ENCODE data around the gene ZAP70. TPM values are rescaled to one million over a fixed set of nuclear protein-coding genes. Genes with fewer than 3 reads are reported as not detected.

ZAP70 gene
- total and polyA plus RNA-seq, 2 donors (not counting 1 experiment from before 2014, with no cell fraction given): not detected

DNA sequence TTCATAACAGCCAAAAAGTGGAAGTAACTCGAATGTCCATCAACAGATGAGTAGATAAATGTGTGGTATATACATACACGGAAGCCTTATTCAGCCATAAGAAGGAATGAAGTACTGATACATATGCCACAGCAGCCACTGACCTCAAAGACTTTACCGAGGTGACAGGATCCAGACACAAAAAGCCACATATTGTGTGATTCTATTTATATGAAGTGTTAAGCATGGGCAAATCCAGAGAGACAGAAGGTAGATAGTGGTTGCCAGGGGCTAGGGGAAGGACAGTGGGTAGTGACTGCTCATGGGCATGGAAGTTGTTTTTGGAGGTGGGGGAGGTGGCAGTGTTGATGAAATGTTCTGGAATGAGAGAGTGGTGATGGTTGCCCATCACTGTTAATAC lies 33.9 kb downstream of the ZAP70 start:
- no peaks in the 10 kb centered on the region for H3K36me3 ChIP-seq (ENCODE audit: control insufficient read depth, insufficient read depth, low read length)
- TF ChIP-seq, protein P1, sequence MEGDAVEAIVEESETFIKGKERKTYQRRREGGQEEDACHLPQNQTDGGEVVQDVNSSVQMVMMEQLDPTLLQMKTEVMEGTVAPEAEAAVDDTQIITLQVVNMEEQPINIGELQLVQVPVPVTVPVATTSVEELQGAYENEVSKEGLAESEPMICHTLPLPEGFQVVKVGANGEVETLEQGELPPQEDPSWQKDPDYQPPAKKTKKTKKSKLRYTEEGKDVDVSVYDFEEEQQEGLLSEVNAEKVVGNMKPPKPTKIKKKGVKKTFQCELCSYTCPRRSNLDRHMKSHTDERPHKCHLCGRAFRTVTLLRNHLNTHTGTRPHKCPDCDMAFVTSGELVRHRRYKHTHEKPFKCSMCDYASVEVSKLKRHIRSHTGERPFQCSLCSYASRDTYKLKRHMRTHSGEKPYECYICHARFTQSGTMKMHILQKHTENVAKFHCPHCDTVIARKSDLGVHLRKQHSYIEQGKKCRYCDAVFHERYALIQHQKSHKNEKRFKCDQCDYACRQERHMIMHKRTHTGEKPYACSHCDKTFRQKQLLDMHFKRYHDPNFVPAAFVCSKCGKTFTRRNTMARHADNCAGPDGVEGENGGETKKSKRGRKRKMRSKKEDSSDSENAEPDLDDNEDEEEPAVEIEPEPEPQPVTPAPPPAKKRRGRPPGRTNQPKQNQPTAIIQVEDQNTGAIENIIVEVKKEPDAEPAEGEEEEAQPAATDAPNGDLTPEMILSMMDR (conservative IDR thresholded peaks at IDR 0.05 in 1 of 2, IDR thresholded peaks at IDR 0.05 in 1 of 2; ENCODE audit: low read depth in 1 of 2, low read length in 2 of 2): no peak
- H3K9ac ChIP-seq (ENCODE audit: insufficient read depth, low read length): no peak overlapping the region
- H3K27ac ChIP-seq (ENCODE audit: insufficient read depth, low read length): no peak overlapping the region
- H4K20me1 ChIP-seq (ENCODE audit: control insufficient read depth, extremely low read depth, insufficient read depth, low read length): no peaks in the 10 kb centered on the region
- no peaks in the 10 kb centered on the region for H3K9me3 ChIP-seq (ENCODE audit: control insufficient read depth, insufficient read depth, low read depth, low read length)
- no peak overlapping the region for H2AFZ ChIP-seq (ENCODE audit: low read length)
- H3K79me2 ChIP-seq (ENCODE audit: control insufficient read depth, insufficient read depth, low read length): no peaks in the 10 kb centered on the region
- H3K4me1 ChIP-seq (ENCODE audit: control insufficient read depth, extremely low read depth, insufficient read depth, low read length): no peaks in the 10 kb centered on the region
- no peak overlapping the region for H3K4me3 ChIP-seq (replicated peaks in 1 of 4; ENCODE audit: control extremely low read depth in 1 of 4, insufficient read depth in 1 of 4, low read depth in 3 of 4, low read length in 4 of 4)
- H3K4me2 ChIP-seq (ENCODE audit: extremely low read depth, insufficient read depth, low read length): no peak overlapping the region
- DNase-seq (ENCODE audit: low read depth in 2 of 2): no peak
- H3K27me3 ChIP-seq (ENCODE audit: control insufficient read depth, insufficient read depth, low read length): no peaks in the 10 kb centered on the region

DNA sequence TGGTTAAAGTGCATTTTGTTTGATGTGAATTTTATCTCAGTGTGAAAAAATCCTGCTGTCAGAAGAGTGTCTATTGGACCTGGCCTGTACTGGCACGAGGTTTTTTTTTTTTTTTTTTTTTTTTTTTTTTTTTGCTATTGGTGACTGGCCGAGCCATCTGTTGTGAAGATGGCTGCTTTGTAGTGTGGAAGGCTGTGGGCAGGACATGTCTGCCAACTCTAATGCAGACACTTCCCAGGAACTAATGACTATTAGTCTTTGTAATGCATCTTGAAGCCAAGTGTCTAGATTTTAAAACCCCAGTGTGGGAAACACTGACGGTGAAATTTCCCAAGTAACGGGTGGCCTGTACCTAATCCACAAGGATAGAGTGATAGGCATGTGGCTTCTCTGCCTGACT lies 34.3 kb downstream of the ZAP70 start:
- TF ChIP-seq, protein P1 (conservative IDR thresholded peaks at IDR 0.05 in 1 of 2, IDR thresholded peaks at IDR 0.05 in 1 of 2; ENCODE audit: low read depth in 1 of 2, low read length in 2 of 2): no peak
- TF ChIP-seq EZH2 (IDR thresholded peaks at IDR 0.05; ENCODE audit: low read length, missing control alignments): no peak
- Histone ChIP-seq H3K27ac (ENCODE audit: insufficient read depth, low read length) (no peak overlapping the region), H3K27me3 (ENCODE audit: control insufficient read depth, insufficient read depth, low read length) (no peaks in the 10 kb centered on the region), H3K9me3 (ENCODE audit: control insufficient read depth, insufficient read depth, low read depth, low read length) (no peaks in the 10 kb centered on the region), H3K79me2 (ENCODE audit: control insufficient read depth, insufficient read depth, low read length) (no peaks in the 10 kb centered on the region), H3K36me3 (ENCODE audit: control insufficient read depth, insufficient read depth, low read length) (no peaks in the 10 kb centered on the region), H3K4me1 (ENCODE audit: control insufficient read depth, extremely low read depth, insufficient read depth, low read length) (no peaks in the 10 kb centered on the region), H3K4me3 (replicated peaks in 1 of 4; ENCODE audit: control extremely low read depth in 1 of 4, insufficient read depth in 1 of 4, low read depth in 3 of 4, low read length in 4 of 4) (no peak overlapping the region), H3K4me2 (ENCODE audit: extremely low read depth, insufficient read depth, low read length) (no peak overlapping the region), H4K20me1 (ENCODE audit: control insufficient read depth, extremely low read depth, insufficient read depth, low read length) (no peaks in the 10 kb centered on the region), H3K9ac (ENCODE audit: insufficient read depth, low read length) (no peak overlapping the region), H2AFZ (ENCODE audit: low read length) (no peak overlapping the region)
- DNase-seq (ENCODE audit: low read depth in 2 of 2): peak in 1 of 2 donors; percentile 85

DNA sequence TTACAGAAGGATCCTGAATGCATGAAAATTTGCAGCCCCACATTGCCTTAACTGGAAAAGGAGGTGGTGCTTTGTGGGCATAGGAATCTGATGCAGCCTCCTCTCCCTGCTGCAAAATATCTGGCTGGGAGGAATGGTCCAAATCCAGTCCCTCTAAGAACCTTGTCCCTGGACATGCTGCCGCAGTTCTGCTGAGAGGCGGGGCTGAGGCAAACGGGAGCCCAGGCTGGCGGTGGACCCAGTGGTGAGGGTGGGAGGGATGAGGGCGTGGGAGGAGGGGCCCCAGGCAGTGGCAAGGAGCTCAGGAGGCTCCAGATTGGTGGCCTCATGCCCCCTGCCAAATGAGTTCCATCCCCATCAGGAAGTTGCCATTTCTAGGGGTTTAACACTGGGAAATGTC lies 36.2 kb downstream of the ZAP70 start:
- H3K4me1 ChIP-seq (ENCODE audit: control insufficient read depth, extremely low read depth, insufficient read depth, low read length): no peaks in the 10 kb centered on the region
- no peak for DNase-seq (ENCODE audit: low read depth in 2 of 2)
- no peak overlapping the region for H3K4me3 ChIP-seq (replicated peaks in 1 of 4; ENCODE audit: control extremely low read depth in 1 of 4, insufficient read depth in 1 of 4, low read depth in 3 of 4, low read length in 4 of 4)
- no peaks in the 10 kb centered on the region for H3K79me2 ChIP-seq (ENCODE audit: control insufficient read depth, insufficient read depth, low read length)
- no peak for TF ChIP-seq EZH2 (IDR thresholded peaks at IDR 0.05; ENCODE audit: low read length, missing control alignments)
- TF ChIP-seq, protein P1 (conservative IDR thresholded peaks at IDR 0.05 in 1 of 2, IDR thresholded peaks at IDR 0.05 in 1 of 2; ENCODE audit: low read depth in 1 of 2, low read length in 2 of 2): no peak
- no peaks in the 10 kb centered on the region for H3K9me3 ChIP-seq (ENCODE audit: control insufficient read depth, insufficient read depth, low read depth, low read length)
- H3K27me3 ChIP-seq (ENCODE audit: control insufficient read depth, insufficient read depth, low read length): no peaks in the 10 kb centered on the region
- H3K9ac ChIP-seq (ENCODE audit: insufficient read depth, low read length): no peak overlapping the region
- H3K36me3 ChIP-seq (ENCODE audit: control insufficient read depth, insufficient read depth, low read length): no peaks in the 10 kb centered on the region
- H2AFZ ChIP-seq (ENCODE audit: low read length): no peak overlapping the region
- H3K27ac ChIP-seq (ENCODE audit: insufficient read depth, low read length): no peak overlapping the region
- H4K20me1 ChIP-seq (ENCODE audit: control insufficient read depth, extremely low read depth, insufficient read depth, low read length): no peaks in the 10 kb centered on the region
- no peak overlapping the region for H3K4me2 ChIP-seq (ENCODE audit: extremely low read depth, insufficient read depth, low read length)

Measured in fibroblast of lung (primary cell).